ENCODE measurements around the gene TAOK3. TPM values are rescaled to one million over a fixed set of nuclear protein-coding genes. Genes with fewer than 3 reads are reported as not detected.

The TAOK3 gene
- polyA plus RNA-seq, 1 experiment = 18.3 TPM

DNA sequence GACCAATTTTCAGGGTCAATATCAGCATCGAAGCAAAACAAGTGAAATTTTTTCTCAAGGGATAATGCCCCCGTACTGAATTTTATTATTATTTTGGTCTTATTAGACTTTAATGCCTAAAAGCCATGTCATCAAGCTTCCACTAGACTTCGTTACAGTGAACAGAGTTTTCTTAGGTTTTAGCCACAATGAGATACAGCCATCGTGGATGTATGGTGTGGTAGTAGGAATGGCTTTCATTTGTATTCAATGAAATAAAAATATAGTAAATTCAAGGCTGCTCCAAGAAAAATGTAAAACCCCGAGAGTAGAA is 11.7 kb downstream of the TAOK3 start:
- ChIA-PET CTCF (interaction anchor here (0.6 kb wide), 1 partner anchor 247 kb away, joined by 4 read pairs; no protein-coding TSS in a partner anchor), POLR2A (no interaction called here)
- Histone ChIP-seq H3K4me3 (ENCODE audit: low read depth, low read length) (no peak overlapping the region), H3K36me3 (ENCODE audit: control insufficient read depth, insufficient read depth, low read length) (no peaks in the 10 kb centered on the region), H3K27me3 (ENCODE audit: control insufficient read depth, insufficient read depth, low read length) (no peaks in the 10 kb centered on the region)
- TF ChIP-seq, protein P1, sequence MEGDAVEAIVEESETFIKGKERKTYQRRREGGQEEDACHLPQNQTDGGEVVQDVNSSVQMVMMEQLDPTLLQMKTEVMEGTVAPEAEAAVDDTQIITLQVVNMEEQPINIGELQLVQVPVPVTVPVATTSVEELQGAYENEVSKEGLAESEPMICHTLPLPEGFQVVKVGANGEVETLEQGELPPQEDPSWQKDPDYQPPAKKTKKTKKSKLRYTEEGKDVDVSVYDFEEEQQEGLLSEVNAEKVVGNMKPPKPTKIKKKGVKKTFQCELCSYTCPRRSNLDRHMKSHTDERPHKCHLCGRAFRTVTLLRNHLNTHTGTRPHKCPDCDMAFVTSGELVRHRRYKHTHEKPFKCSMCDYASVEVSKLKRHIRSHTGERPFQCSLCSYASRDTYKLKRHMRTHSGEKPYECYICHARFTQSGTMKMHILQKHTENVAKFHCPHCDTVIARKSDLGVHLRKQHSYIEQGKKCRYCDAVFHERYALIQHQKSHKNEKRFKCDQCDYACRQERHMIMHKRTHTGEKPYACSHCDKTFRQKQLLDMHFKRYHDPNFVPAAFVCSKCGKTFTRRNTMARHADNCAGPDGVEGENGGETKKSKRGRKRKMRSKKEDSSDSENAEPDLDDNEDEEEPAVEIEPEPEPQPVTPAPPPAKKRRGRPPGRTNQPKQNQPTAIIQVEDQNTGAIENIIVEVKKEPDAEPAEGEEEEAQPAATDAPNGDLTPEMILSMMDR (IDR thresholded peaks at IDR 0.05; ENCODE audit: insufficient read depth, low read depth, low read length) = no peak
- no peak for DNase-seq (ENCODE audit: low read depth)

DNA sequence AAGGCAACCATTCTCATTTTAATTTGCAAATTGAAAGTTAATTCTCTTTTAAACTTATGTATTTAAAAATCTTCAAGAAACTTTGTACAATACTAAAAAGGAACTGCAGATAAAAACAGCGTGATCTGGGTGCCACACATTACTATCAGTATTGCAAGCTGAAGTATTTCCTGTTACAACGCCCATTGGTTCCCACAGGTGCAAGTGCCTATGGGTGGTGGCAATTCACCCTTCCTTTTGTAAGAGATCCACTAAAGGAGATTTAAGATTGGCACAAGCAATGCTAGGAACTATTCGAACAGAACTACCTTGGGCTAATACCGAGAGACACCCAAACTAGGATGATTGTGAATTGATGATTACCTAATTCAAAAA is 13.2 kb downstream of the TAOK3 start:
- DNase-seq (ENCODE audit: low read depth) = no peak
- TF ChIP-seq, protein P1 (IDR thresholded peaks at IDR 0.05; ENCODE audit: insufficient read depth, low read depth, low read length) = no peak
- Histone ChIP-seq H3K27me3 (ENCODE audit: control insufficient read depth, insufficient read depth, low read length) (no peaks in the 10 kb centered on the region), H3K4me3 (ENCODE audit: low read depth, low read length) (no peak overlapping the region), H3K36me3 (ENCODE audit: control insufficient read depth, insufficient read depth, low read length) (no peaks in the 10 kb centered on the region)
- ChIA-PET POLR2A (no interaction called here), CTCF (interaction anchor here (1.2 to 4.3 kb wide), 2 partner anchors 17 to 177 kb away, joined by 3 to 24 read pairs; partner anchors contain the start of gene SUDS3)

DNA sequence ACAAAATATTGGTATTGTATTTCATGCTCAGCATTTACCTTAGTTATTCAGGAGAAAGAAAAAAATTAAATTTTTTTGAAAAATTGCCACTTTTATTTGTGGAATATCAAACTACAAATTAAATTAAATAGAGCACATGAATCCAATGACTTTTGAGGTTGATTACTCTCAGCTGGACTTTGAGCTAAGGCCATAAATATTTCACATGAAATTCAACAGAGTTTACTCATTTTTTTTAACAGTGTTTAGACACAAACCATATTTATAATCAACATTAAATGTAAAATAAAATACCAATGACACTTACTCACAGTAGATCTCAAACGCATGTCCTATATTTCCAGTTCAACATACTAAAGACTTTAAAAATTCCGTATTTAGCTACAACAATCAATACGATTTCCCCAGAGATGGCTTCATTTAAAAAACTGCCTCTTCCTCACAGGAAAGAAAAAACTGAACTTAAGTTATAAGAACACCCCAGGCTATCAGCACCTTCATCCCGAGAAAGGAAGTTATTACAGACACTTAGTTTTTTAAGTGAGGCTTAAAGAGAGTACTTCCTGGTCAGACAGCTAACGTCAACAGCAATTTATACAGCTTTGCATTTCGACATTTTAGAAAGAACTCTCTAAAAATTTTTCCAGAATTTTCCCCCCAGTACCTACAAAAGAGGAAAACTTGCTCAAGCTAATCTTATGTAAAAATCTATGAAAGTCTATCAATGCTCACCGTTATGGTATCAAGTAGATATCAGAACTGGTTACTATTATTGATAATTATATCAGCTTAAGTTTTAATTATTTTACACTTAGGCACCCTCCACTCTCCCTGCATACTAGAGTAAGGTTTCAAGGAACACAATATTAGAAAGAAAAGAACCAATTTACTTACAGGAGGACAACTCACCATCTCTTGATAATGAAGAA is 13.8 kb downstream of the TAOK3 start:
- POLR2A ChIA-PET = no interaction called here
- H3K36me3 ChIP-seq (ENCODE audit: control insufficient read depth, insufficient read depth, low read length) = no peaks in the 10 kb centered on the region
- no peaks in the 10 kb centered on the region for H3K27me3 ChIP-seq (ENCODE audit: control insufficient read depth, insufficient read depth, low read length)
- no peak for DNase-seq (ENCODE audit: low read depth)
- TF ChIP-seq, protein P1 (IDR thresholded peaks at IDR 0.05; ENCODE audit: insufficient read depth, low read depth, low read length) = no peak
- CTCF ChIA-PET = interaction anchor here (0.7 to 4.3 kb wide), 3 partner anchors 17 to 177 kb away, joined by 3 to 24 read pairs (median 3); partner anchors contain the start of gene SUDS3
- H3K4me3 ChIP-seq (ENCODE audit: low read depth, low read length) = no peak overlapping the region

DNA sequence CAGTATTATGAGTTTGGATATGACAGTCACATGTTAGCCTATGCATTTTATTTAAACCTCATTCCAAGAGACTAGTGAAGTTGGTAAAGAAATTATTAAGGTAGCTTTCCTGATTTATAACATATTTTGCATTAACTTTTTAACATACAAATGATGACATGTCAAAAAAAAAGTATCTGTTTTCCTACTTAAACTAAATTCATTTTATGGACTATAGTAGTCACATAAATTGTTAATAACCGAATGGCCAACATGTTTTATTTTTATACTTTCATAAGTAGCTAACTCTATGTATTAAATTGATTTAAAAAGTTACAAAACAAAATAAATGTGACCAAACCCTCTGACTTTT is 14.7 kb downstream of the TAOK3 start:
- no peak for DNase-seq (ENCODE audit: low read depth)
- Histone ChIP-seq H3K36me3 (ENCODE audit: control insufficient read depth, insufficient read depth, low read length) (no peaks in the 10 kb centered on the region), H3K4me3 (ENCODE audit: low read depth, low read length) (no peak overlapping the region), H3K27me3 (ENCODE audit: control insufficient read depth, insufficient read depth, low read length) (no peaks in the 10 kb centered on the region)
- ChIA-PET CTCF (interaction anchor here (0.6 to 4.3 kb wide), 4 partner anchors 9 to 177 kb away, joined by 3 to 24 read pairs (median 4); partner anchors contain the start of gene SUDS3), POLR2A (no interaction called here)
- TF ChIP-seq, protein P1 (IDR thresholded peaks at IDR 0.05; ENCODE audit: insufficient read depth, low read depth, low read length) = no peak

DNA sequence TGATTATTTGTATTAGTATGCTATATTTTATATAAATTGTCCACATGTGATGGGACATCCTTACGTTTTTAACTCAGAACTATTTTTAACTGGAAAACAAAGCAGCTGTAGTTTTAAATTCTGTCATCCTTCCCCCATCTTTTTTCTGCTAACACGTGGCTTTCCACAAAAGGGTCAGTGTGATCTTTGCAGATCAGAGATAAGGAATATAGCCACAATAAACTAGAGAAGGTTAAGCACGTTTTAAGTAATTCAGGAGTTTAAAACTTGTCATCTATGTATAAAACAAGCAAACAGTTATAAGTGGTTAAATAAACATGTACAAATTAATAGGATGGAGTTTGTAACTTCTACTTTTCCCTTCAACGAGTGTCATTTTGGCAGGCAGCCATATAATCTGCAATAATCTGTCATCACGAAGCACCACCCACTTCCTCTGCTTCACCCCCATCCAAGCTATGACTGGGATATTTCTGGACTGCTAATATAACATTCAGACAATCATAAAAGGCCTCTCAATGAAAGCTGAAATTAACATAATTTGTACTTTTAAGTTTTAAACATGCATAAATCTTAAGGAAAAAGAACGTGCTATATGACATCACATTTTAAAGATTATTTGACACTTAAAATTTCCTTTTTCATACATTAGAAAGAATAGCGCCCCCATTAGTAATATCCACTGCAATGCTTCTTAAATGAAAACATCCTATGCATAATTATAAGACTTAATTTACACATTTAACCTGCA is 15.3 kb downstream of the TAOK3 start:
- no peak overlapping the region for H3K4me3 ChIP-seq (ENCODE audit: low read depth, low read length)
- TF ChIP-seq, protein P1 (IDR thresholded peaks at IDR 0.05; ENCODE audit: insufficient read depth, low read depth, low read length) = no peak
- ChIA-PET POLR2A (interaction anchor here (0.5 to 0.6 kb wide), 3 partner anchors 16 to 154 kb away, joined by 4 to 14 read pairs (median 11); no protein-coding TSS in a partner anchor), CTCF (interaction anchor here (1.0 to 4.3 kb wide), 3 partner anchors 19 to 176 kb away, joined by 3 to 24 read pairs (median 4); partner anchors contain the start of gene SUDS3)
- H3K27me3 ChIP-seq (ENCODE audit: control insufficient read depth, insufficient read depth, low read length) = no peaks in the 10 kb centered on the region
- no peak for DNase-seq (ENCODE audit: low read depth)
- H3K36me3 ChIP-seq (ENCODE audit: control insufficient read depth, insufficient read depth, low read length) = no peaks in the 10 kb centered on the region

Measured in BJ (cell line).